OCI-LY7 (cell line): ENCODE results near the gene GLG1.

Experiments used
- CTCF ChIP-seq: fragments of 200-600 bp; sonication (generic); conservative IDR thresholded peaks from 2 replicates; pipeline ENCODE4 v1.5.1; 2014; ENCODE audit warnings: mild to moderate bottlenecking, antibody characterized with exemption, low read length, moderate library complexity, mixed read lengths
- EZH2phosphoT487 ChIP-seq: fragments of 200-600 bp; sonication (generic); IDR thresholded peaks from 2 replicates; pipeline ENCODE4 v1.6.1; 2018; ENCODE audit warnings: low read depth, borderline replicate concordance, mild to moderate bottlenecking, mixed run types, antibody characterized with exemption, low read length, moderate library complexity, mixed read lengths

GRCh38 chr16:74606521-74607309, at the start of gene GLG1:
- no peak for TF ChIP-seq CTCF
- no peak for TF ChIP-seq EZH2phosphoT487
